A549 treated with RU486 at 1 μM for 4 hours (cell line): ENCODE data around the gene URB1. TPM values are rescaled to one million over a fixed set of nuclear protein-coding genes. Genes with fewer than 3 reads are reported as not detected.

Source experiments
- total RNA-seq: library from RNA; stranded (reverse); fragments of 200-300 nt; extraction: Qiagen RNA extraction; gene quantifications from 5 replicates; pipeline ENCODE4 v1.2.3, GENCODE V29; 2022; ENCODE audit warnings: low read depth

URB1 gene, protein sequence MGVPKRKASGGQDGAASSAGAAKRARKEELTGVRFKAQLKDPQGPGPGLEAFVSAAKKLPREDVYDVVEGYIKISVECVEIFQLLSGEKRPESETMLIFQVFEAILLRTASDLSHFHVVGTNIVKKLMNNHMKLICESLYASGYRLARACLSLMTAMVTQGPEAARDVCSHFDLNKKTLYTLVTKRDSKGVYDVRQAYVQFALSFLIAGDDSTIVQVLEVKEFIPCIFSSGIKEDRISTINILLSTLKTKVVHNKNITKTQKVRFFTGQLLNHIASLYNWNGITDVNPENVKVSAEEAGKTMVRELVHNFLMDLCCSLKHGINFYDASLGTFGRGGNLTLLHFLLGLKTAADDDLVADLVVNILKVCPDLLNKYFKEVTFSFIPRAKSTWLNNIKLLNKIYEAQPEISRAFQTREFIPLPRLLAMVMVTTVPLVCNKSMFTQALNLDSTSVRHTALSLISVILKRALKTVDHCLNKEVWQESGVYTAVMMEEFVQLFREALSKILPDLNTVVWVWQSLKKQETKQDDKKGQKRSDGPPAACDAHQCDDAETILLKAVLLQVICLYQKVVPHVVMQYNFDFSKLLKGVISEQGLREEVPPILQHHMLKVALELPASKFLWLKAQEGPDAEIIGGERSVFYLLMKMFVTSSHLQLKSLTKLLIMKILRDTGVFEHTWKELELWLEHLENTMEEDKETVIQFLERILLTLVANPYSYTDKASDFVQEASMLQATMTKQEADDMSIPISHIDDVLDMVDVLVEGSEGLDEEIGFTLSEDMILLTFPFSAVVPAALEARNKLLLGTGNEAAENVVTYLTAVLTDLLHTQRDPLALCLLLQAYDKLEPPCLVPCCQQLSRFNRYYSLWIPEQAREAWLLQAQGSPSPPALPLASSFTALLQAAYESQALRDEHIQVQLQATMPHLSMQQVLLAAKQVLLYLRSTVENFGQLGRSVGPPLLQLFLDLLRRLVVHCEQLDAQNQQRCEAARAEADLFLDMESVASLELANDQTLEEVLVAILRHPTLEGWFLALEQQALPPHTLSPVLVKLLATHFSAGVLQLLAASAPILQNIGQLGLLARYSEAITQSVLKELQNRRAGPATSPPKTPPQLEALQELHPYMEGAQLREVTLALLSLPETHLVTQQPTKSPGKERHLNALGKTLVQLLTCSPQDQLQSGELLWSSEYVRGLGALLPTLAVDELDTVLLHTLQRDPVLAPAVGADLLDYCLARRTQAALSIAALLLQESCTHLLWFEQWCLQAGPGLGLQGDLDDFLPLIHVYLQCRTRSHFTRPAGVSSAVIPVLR (N-terminal part only)
- 10.6 to 13.3 TPM (median 12.4 TPM) in 5 replicates for total RNA-seq

GRCh38 chr21:32392880-32393676 is at the start of gene URB1:
Gene URB1, minus strand, starts transcription at chr21:32393012. Its CDS starts 102 bp downstream, at chr21:32392910.

GRCh38 chr21:32412162-32413014 is 19.6 kb upstream of the URB1 start, which contains the start of gene EVA1C:
Gene EVA1C, plus strand, starts transcription at chr21:32412706. Its CDS starts 148 bp downstream, at chr21:32412854.

GRCh38 chr21:32298658-32299081 is 94.1 kb downstream of the URB1 start, which contains the start of gene MRAP:
Gene MRAP, plus strand, starts transcription at chr21:32298855. Its CDS starts 117 bp downstream, at chr21:32298972.

DNA sequence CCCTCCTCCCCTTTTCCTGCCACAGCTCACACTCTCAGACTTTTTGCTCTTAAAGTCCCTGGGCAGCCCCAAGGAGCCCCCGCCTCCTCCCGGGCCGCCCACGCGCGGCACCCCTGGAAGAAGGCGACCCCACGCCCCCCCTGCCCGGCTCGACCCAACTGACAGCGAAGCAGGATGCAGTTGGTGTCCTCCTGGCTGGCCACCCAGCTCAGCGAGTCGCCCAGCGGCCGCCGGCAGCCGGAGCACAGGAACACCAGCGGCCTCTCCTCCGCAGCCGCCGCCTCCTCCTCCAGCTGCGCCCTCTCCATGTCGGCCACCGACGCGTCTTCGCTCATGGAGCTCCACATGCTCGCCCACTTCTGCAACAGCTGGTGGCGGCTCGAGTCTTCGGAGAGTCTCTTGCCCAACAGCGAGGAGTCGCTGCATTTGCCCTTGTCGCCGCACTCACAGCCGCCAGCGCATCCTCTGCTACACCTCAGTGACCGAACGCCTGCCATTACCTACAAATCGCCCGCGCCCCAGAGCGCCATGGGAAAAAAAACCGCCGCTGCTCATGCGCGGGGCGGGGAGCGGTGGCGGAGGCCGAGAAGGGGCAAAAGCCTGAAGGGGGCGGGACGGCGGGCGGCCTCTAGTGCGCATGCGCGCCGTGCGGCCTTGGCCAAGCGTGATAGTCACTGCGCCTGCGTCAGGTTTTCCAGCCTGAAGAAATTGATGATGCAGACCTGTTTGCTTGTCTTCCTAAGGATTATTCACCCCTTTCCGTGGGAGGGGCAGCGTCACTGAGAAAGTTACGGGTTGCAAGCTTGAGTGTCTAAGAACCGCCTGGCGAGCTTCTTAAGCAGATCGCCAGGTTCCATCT is 114.1 kb downstream of the URB1 start, which contains the start of gene MIS18A:
TSS of gene MIS18A (minus strand) at position 532 of the 859 bp plus-strand sequence. CDS start at position 497, 35 bp downstream.

Other genes starting within 250 kb of the URB1 start
- gene MIS18A, start 114.0 kb downstream of the URB1 start, total RNA-seq = 11.6 to 17.0 TPM (median 15.2 TPM) in 5 replicates
- gene MRAP, start 94.2 kb downstream of the URB1 start, total RNA-seq = not detected in 5 replicates
- 36.8 to 61.2 TPM (median 41.7 TPM) in 5 replicates for gene EVA1C, start 19.7 kb upstream of the URB1 start, total RNA-seq
- 0.35 to 1.2 TPM (median 0.70 TPM) in 5 replicates for gene TCP10L, start 192.5 kb upstream of the URB1 start, total RNA-seq
- 28.0 to 39.9 TPM (median 31.6 TPM) in 5 replicates for gene CFAP298, start 219.4 kb upstream of the URB1 start, total RNA-seq